A549 (cell line): ENCODE data around the gene CA12. TPM values are rescaled to one million over a fixed set of nuclear protein-coding genes. Genes with fewer than 3 reads are reported as not detected.

ENCODE experiments used
- ATAC-seq, 2 experiments: fragments of 200-7000 bp in 1 of 2; fragments of >200 bp in 1 of 2; cut with Nextera tagmentation in 1 of 2; cut with Tn5 transposase in 1 of 2; 3 replicates each; pipeline versions ENCODE4 v1.8.0 to v1.9.1; 2018 to 2020; ENCODE audit warnings: mild to moderate bottlenecking in 1 of 2, moderate library complexity in 1 of 2
- CTCF ChIA-PET: fragments of 300-600 bp; sonication (Branson Sonifier 250); formaldehyde crosslinking; extraction: SDS; loops from one replicate; lab custom pipeline; 2021; ENCODE audit warnings: antibody characterized with exemption, inconsistent platforms; lab: Yijun Ruan, JAX
- POLR2A ChIA-PET: fragments of 350-600 bp; formaldehyde crosslinking; extraction: SDS; loops from one replicate; lab custom pipeline; 2021; ENCODE audit warnings: antibody characterized with exemption, inconsistent platforms; lab: Yijun Ruan, JAX
- DNase-seq, 2 experiments: peaks; one replicate each; pipeline versions ENCODE4 v3.0.0 to v3.0.0-alpha.2; 2011 to 2016; ENCODE audit warnings: low read depth in 1 of 2, low spot score in 1 of 2
- FAIRE-seq: peaks from 2 replicates; lab custom pipeline; 2011; peaks lifted over from hg19 to GRCh38; lab: Jason Lieb, UNC
- H3K27ac ChIP-seq, 2 experiments: fragments of >200 bp; sonication (Bioruptor Twin); formaldehyde crosslinking; 3 replicates each; pipeline ENCODE4 v1.5.1; 2016 to 2017
- H3K4me1 ChIP-seq: fragments of >200 bp; sonication (Bioruptor Twin); formaldehyde crosslinking; 3 replicates; pipeline ENCODE4 v1.6.1; 2016
- H3K4me2 ChIP-seq: fragments of >200 bp; sonication (Bioruptor Twin); formaldehyde crosslinking; 3 replicates; pipeline ENCODE4 v1.6.1; 2016
- H3K4me3 ChIP-seq: fragments of >200 bp; sonication (Bioruptor Twin); formaldehyde crosslinking; 3 replicates; pipeline ENCODE4 v1.5.1; 2016
- H3K9me3 ChIP-seq: fragments of >200 bp; sonication (Bioruptor Twin); formaldehyde crosslinking; 3 replicates; pipeline ENCODE4 v1.6.1; 2016
- CEBPB ChIP-seq, 2 experiments: fragments of >200 bp in 1 of 2; sonication (Bioruptor Twin) in 1 of 2; formaldehyde crosslinking in 1 of 2; IDR thresholded peaks; 2 replicates each; pipeline ENCODE4 v1.6.1; 2012 to 2016
- EHMT2 ChIP-seq: fragments of 200-600 bp; sonication (generic); IDR thresholded peaks from 2 replicates; pipeline ENCODE4 v1.6.1; 2016; ENCODE audit warnings: antibody characterized with exemption, low read depth, mild to moderate bottlenecking, moderate library complexity
- FOSB ChIP-seq: fragments of 250-450 bp; sonication (Bioruptor Pico); IDR thresholded peaks from 2 replicates; pipeline ENCODE4 v1.5.0; 2020; ENCODE audit warnings: mild to moderate bottlenecking, moderate library complexity
- GATA3 ChIP-seq: IDR thresholded peaks from 2 replicates; pipeline ENCODE4 v1.6.1; 2012; ENCODE audit warnings: borderline replicate concordance
- MAZ ChIP-seq: fragments of 150-350 bp; IDR thresholded peaks from 2 replicates; pipeline ENCODE4 v1.6.1; 2014; ENCODE audit warnings: antibody characterized with exemption, low read depth, low read length, borderline replicate concordance
- NFE2L2 ChIP-seq: fragments of 150-350 bp; conservative IDR thresholded peaks from 2 replicates; pipeline ENCODE4 v1.6.1; 2014; ENCODE audit warnings: low read length
- NPAS2 ChIP-seq: fragments of 250-450 bp; sonication (Bioruptor Pico); IDR thresholded peaks from 2 replicates; pipeline ENCODE4 v1.8.0; 2022; ENCODE audit warnings: mild to moderate bottlenecking, moderate library complexity, borderline replicate concordance
- PHF8 ChIP-seq: fragments of 200-600 bp; sonication (generic); IDR thresholded peaks from 2 replicates; pipeline ENCODE4 v1.6.1; 2016; ENCODE audit warnings: low read depth, mild to moderate bottlenecking, antibody characterized with exemption, moderate library complexity, borderline replicate concordance
- POLR2A ChIP-seq: IDR thresholded peaks from 2 replicates; pipeline ENCODE4 v1.6.1; 2012; ENCODE audit warnings: mild to moderate bottlenecking, low read length
- RAD21 ChIP-seq, 2 experiments: fragments of >200 bp in 1 of 2; sonication (Bioruptor Twin) in 1 of 2; formaldehyde crosslinking in 1 of 2; IDR thresholded peaks in 1 of 2; conservative IDR thresholded peaks in 1 of 2; 2 replicates in 1 of 2; 3 replicates in 1 of 2; pipeline ENCODE4 v1.6.1; 2012 to 2018; ENCODE audit warnings: inconsistent platforms in 1 of 2
- RFX5 ChIP-seq: fragments of 450-650 bp; IDR thresholded peaks from 2 replicates; pipeline ENCODE4 v1.7.1; 2014; ENCODE audit warnings: antibody characterized with exemption, mild to moderate bottlenecking, moderate library complexity
- TP53 ChIP-seq: fragments of 250-450 bp; sonication (Bioruptor Pico); IDR thresholded peaks from 2 replicates; pipeline ENCODE4 v1.5.0; 2021; ENCODE audit warnings: mild to moderate bottlenecking, moderate library complexity
- WGBS: methylation state at CpG from one replicate; pipeline ENCODE4 v1.1.6; 2017; ENCODE audit errors: missing lambda C conversion rate; 5-methylcytosine and 5-hydroxymethylcytosine counted together
- polyA plus RNA-seq, 4 experiments: library from polyadenylated mRNA; depleted of rRNA in 3 of 4; stranded (reverse); fragments of >200 nt; fragmentation: RNase III in 1 of 4; extraction: RNeasy Plus Mini Kit Qiagen cat#74134 plus additional on column Dnase treatment in 1 of 4; gene quantifications; 2 replicates in 3 of 4; 3 replicates in 1 of 4; pipeline ENCODE4 v1.2.3, GENCODE V29; 2011 to 2017
- TF ChIP-seq, protein P1 (sequence below): IDR thresholded peaks from 2 replicates; pipeline ENCODE4 v1.6.1; 2012
- TF ChIP-seq, protein P2 (sequence below): IDR thresholded peaks from 2 replicates; pipeline ENCODE4 v1.6.1; 2012
- TF ChIP-seq, protein P3 (sequence below): fragments of 250-450 bp; sonication (Bioruptor Pico); IDR thresholded peaks from 2 replicates; pipeline ENCODE4 v1.5.0; 2021; ENCODE audit warnings: mild to moderate bottlenecking, moderate library complexity, borderline replicate concordance
- TF ChIP-seq, protein P4 (sequence below): fragments of 200-600 bp; sonication (generic); IDR thresholded peaks from 2 replicates; pipeline ENCODE4 v1.6.1; 2016; ENCODE audit warnings: antibody characterized with exemption, mild to moderate bottlenecking, moderate library complexity

The CA12 gene
- polyA plus RNA-seq, 2 of the 4 experiments (the other 2 are of a cell fraction), result 129 to 323 TPM

DNA sequence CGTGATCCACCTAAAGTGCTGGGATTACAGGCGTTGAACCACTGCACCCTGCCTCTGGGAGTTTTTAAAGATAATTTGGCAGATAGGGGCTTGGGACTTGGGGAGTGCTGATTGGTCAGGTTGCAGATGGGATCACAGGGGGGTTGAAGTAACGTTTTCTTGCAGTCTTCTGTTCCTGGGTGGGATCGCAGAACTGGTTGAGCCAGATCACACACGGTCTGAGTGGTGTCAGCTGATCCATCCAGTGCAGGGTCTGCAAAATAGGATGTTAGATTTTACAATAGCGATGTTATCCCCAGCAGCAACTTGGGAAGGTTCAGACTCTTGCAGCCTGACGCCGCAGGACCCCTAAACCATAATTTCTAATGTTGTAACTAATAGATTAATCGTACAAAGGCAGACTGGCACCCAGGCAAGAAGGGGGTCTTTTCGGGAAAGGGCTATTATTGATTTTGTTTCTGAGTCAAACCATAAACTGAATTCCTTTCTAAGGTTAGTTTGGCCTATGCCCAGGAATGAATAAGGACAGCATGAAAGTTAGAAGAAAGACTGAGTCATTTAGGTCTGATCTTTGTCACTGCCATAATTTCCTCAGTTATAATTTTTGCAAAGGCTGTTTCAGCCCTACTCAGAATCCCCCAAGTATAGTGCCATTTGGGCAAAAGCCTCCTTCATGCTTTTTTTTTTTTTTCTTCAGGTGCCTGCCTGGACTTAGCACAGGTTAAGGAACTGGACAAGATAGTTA lies 1.5 kb upstream of the CA12 start:
- CTCF ChIA-PET, result interaction anchor here (1.2 to 1.7 kb wide), 2 partner anchors 59 to 88 kb away, joined by 5 read pairs; no protein-coding TSS in a partner anchor
- Histone ChIP-seq H3K27ac (peak overlapping the region; percentile 4 to 92; a peak in 3 of 6 replicates), H3K4me2 (peak overlapping the region; percentile 97), H3K9me3 (0 out of 3 replicates have a peak, but pooled peaks cover 7% of the 10 kb centered on the region), H3K4me3 (no peak overlapping the region), H3K4me1 (peaks cover 40% of the 10 kb centered on the region)
- TF ChIP-seq, protein P1, sequence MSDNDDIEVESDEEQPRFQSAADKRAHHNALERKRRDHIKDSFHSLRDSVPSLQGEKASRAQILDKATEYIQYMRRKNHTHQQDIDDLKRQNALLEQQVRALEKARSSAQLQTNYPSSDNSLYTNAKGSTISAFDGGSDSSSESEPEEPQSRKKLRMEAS, result no peak
- TF ChIP-seq CEBPB (IDR thresholded peaks at IDR 0.05), result 0 out of 4 replicates have a peak, but pooled peaks of 1 of the 2 experiments have one; percentile 12
- DNase-seq (no peak), FAIRE-seq (peak; percentile 72), ATAC-seq (no peak)
- POLR2A ChIA-PET, result no interaction called here
- 84% methylated on average over 10 of the region's 10 CpGs for WGBS

DNA sequence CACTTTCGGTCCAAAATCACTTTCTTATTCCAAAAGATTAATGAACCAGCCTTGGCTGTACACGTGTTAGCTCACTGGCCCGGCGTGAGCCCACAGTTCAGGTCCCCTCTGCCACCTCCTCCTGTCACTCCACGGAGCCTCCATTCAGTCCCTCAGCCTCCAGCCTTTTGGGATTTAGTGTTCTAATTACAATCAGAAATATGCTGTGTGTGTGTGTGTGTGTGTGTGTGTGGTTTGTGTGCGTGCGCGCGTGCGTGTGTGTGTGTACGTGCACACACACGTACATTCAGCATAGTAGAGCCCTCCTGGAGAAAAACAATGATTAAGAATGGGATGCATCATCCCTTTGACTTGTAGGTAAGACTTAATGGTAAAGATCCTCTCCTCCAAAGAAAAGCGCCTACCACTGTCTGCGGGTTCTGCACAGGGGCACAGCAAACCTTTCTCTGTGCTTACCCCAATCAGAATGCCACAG lies 801 bp downstream of the CA12 start:
- DNase-seq (no peak), FAIRE-seq (peak; percentile 59), ATAC-seq (peak; percentile 37 to 54)
- TF ChIP-seq GATA3, result 0 out of 2 replicates have a peak, but pooled peaks have one; percentile 19
- TF ChIP-seq MAZ, result no peak
- TF ChIP-seq RAD21 (conservative IDR thresholded peaks at IDR 0.05 in 1 of 2, IDR thresholded peaks at IDR 0.05 in 1 of 2), result peak in 1 of 2 experiments; percentile 18; a peak in 1 of 5 replicates
- Histone ChIP-seq H3K4me1 (peaks cover 63% of the 10 kb centered on the region), H3K4me3 (peak overlapping the region; percentile 92), H3K27ac (peak overlapping the region; percentile 91 to 92), H3K4me2 (peak overlapping the region; percentile 97), H3K9me3 (0 out of 3 replicates have a peak, but pooled peaks cover 4% of the 10 kb centered on the region)
- POLR2A ChIA-PET, result interaction anchor here (1.0 to 2.6 kb wide), 3 partner anchors 9 to 123 kb away, joined by 3 to 28 read pairs (median 3); partner anchors contain the start of gene USP3
- 2% methylated on average over 14 of the region's 14 CpGs for WGBS
- CTCF ChIA-PET, result interaction anchor here (0.9 to 4.9 kb wide), 8 partner anchors 7 to 93 kb away, joined by 3 to 28 read pairs (median 6); no protein-coding TSS in a partner anchor

DNA sequence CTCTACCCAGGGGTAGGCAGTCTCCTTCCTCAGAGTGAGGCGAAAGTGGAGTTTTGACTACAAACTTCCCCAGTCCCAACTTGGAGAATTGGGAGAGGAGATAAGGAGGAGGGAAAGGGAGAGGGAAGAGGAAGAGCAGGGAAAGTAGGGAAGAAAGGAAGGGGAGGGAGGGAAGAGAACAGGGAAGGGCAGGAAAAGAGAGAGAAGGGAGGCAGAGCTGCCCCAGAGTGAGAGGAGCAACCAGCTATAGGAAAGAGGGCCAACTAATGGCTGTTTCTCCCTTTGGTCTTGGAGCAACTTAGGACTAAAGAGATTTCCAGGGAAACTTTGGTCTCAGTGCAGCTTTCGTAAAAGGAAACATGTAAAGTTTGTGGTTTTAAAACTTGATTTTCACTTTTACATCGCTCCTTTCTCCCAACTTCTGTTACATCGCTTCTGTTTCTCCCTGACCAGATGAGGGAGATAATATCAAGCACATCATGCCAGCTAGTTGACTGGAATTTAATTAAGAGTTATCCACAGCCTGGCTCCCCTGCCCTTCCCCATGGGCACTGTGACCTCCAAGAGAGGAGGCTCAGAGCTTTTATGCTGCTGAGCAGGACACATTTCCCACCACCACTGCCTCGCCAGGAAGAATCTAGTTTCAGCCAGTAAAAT lies 1.4 kb downstream of the CA12 start:
- ChIA-PET POLR2A (interaction anchor here (1.0 to 2.6 kb wide), 3 partner anchors 8 to 124 kb away, joined by 3 to 28 read pairs (median 3); partner anchors contain the start of gene USP3), CTCF (interaction anchor here (0.8 to 4.9 kb wide), 8 partner anchors 8 to 233 kb away, joined by 3 to 28 read pairs (median 6); no protein-coding TSS in a partner anchor)
- Histone ChIP-seq H3K4me2 (peak overlapping the region; percentile 97), H3K4me1 (peaks cover 68% of the 10 kb centered on the region), H3K27ac (peak overlapping the region; percentile 91 to 92), H3K9me3 (no peaks in the 10 kb centered on the region), H3K4me3 (peak overlapping the region; percentile 92)
- peak; percentile 0 to 5; a peak in 4 of 6 replicates for ATAC-seq
- DNase-seq, result no peak
- TF ChIP-seq NFE2L2, result no peak
- no peak for TF ChIP-seq TP53 (CRISPR knock-in tag)
- TF ChIP-seq, protein P2, sequence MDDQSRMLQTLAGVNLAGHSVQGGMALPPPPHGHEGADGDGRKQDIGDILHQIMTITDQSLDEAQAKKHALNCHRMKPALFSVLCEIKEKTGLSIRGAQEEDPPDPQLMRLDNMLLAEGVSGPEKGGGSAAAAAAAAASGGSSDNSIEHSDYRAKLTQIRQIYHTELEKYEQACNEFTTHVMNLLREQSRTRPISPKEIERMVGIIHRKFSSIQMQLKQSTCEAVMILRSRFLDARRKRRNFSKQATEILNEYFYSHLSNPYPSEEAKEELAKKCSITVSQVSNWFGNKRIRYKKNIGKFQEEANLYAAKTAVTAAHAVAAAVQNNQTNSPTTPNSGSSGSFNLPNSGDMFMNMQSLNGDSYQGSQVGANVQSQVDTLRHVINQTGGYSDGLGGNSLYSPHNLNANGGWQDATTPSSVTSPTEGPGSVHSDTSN, result no peak
- no peak for TF ChIP-seq NPAS2
- no peak for TF ChIP-seq POLR2A
- no peak for TF ChIP-seq PHF8
- TF ChIP-seq RFX5, result no peak
- no peak for TF ChIP-seq EHMT2
- TF ChIP-seq, protein P3, sequence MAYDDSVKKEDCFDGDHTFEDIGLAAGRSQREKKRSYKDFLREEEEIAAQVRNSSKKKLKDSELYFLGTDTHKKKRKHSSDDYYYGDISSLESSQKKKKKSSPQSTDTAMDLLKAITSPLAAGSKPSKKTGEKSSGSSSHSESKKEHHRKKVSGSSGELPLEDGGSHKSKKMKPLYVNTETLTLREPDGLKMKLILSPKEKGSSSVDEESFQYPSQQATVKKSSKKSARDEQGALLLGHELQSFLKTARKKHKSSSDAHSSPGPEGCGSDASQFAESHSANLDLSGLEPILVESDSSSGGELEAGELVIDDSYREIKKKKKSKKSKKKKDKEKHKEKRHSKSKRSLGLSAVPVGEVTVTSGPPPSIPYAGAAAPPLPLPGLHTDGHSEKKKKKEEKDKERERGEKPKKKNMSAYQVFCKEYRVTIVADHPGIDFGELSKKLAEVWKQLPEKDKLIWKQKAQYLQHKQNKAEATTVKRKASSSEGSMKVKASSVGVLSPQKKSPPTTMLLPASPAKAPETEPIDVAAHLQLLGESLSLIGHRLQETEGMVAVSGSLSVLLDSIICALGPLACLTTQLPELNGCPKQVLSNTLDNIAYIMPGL, result no peak
- no peak for TF ChIP-seq FOSB (CRISPR knock-in tag)
- TF ChIP-seq, protein P4, sequence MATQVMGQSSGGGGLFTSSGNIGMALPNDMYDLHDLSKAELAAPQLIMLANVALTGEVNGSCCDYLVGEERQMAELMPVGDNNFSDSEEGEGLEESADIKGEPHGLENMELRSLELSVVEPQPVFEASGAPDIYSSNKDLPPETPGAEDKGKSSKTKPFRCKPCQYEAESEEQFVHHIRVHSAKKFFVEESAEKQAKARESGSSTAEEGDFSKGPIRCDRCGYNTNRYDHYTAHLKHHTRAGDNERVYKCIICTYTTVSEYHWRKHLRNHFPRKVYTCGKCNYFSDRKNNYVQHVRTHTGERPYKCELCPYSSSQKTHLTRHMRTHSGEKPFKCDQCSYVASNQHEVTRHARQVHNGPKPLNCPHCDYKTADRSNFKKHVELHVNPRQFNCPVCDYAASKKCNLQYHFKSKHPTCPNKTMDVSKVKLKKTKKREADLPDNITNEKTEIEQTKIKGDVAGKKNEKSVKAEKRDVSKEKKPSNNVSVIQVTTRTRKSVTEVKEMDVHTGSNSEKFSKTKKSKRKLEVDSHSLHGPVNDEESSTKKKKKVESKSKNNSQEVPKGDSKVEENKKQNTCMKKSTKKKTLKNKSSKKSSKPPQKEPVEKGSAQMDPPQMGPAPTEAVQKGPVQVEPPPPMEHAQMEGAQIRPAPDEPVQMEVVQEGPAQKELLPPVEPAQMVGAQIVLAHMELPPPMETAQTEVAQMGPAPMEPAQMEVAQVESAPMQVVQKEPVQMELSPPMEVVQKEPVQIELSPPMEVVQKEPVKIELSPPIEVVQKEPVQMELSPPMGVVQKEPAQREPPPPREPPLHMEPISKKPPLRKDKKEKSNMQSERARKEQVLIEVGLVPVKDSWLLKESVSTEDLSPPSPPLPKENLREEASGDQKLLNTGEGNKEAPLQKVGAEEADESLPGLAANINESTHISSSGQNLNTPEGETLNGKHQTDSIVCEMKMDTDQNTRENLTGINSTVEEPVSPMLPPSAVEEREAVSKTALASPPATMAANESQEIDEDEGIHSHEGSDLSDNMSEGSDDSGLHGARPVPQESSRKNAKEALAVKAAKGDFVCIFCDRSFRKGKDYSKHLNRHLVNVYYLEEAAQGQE, result no peak
- 38% methylated on average over 5 of the region's 5 CpGs for WGBS
- FAIRE-seq, result peak; percentile 97
